HG03571 (cell line): ENCODE results near the gene KCNMA1.

ENCODE experiments used
- ATAC-seq: cut with Tn5 transposase; IDR thresholded peaks from one replicate; pipeline ENCODE4 v1.9.1; 2021; ENCODE audit not compliant: unreplicated experiment

The KCNMA1 gene

DNA sequence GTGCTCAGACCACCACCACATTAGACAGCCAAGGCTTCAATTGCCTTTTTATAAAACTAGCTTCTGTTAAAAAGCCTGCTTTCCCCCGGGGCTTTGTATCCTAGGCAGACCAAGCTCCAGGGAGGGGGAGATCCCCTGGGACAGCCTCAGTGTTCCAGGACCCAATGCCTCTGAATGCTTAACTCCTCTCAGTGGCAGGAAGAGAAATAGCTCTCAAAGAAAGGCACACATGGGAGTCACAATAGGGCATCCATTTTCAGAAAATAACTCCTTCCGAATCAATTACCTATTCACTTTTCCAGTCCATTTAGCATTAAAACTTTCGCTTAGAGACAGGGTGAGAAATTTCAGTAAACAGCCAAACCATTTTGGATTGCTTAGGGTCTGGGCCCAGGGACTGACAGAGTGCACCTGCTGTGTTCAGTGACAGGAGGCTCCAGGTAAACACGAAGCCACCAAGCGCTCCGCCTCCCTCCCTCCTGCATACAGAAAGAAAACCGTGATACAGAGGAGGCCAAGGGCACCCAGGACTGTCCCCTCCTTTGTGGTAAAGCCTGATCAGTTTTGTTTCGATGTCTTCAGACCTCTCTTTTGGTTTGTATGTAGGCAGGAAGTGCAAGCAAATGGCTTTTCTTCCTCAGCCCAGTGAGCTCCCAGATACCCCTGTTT lies 599.7 kb downstream of the KCNMA1 start:
- ATAC-seq, result no peak

DNA sequence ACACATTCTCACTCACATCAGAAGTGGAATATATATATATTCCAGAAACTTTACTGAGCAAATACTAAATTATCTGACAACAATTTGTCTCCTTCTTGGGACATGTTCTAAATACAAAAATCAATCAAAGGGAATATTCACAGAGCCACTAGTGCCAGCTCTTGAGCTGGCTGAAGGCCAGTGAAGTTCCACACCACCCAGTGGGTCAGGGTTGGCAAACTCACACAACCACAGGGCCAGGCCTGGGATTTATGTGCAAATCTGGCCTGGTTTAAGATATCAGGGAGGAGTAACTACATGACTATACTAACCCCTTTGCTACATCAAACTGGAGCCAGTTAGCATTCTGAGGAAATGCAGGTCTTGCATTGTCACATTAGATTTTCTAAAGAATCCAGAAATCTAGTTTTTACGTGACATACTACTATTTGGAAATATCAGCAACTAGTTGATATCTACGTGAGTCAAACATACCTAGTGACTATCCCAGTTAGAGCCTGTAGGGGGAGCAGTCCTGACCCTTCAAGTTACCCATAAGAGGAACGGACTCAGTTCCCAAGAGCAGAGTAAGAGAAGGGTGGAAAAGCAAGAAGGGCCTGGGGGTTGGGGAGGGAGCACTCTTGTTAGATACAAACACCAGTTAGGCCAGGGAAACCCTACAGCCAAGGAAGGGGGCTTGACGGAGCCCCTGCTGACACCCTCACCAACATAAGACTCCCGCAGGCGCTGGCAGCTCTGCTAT lies 600.4 kb downstream of the KCNMA1 start:
- peak; percentile 53 for ATAC-seq

DNA sequence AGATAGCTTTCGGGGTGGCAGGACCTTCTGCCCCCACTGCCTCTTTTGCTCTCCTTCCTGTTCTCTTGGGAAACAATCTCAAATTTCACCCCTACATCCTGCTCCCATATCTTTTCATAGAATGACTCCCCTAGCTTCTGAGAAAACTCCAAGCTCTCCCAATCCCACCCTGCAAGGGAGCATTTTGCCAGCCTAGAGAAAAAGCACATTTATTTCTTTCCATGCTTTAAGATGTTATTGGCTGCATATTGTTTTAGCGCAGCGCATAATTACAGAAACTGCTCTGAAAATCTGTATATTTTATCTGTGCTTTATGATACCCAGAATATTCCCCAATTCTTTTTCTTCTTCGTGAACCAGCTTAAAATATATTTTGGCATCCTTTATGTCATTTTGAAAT lies 601.3 kb downstream of the KCNMA1 start:
- ATAC-seq, result no peak

DNA sequence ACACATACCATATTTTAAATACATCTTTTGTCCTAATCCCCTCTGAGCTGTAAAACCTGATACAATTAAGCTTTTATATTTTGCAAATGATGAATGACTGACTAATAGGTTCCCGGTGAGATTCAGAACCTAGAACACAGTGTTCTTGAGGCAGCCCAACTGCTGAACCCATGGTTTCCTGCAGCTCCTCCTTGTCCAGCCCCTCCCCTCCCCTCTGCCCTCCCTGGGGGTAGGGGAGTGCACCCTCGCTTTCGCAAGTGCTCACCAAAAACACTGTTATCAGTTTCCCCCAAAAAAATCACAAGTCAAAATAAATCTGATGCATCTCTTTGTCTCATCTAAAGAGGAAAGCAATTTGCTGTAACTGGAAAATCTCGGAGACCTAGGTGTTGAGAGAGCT lies 602.8 kb downstream of the KCNMA1 start:
- no peak for ATAC-seq

DNA sequence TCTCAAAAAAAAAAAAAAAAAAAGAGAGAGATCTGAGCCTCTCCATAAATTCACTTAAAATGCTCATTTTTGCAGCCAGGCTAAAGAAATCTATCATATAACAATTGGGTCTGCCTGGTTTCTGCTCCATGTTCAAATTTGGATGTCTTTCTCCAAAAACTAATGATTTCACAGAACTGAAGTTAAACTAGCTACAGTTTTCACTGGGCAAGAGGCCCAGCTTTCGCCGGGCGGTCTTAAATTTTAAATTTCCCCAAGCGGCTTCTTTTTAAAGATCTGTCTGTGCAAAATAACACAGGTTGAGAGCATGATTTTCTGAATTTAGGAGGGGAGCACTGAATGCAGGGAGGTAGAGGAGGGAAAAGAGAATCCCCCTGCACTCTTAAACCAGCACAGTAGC lies 603.4 kb downstream of the KCNMA1 start:
- ATAC-seq, result no peak

DNA sequence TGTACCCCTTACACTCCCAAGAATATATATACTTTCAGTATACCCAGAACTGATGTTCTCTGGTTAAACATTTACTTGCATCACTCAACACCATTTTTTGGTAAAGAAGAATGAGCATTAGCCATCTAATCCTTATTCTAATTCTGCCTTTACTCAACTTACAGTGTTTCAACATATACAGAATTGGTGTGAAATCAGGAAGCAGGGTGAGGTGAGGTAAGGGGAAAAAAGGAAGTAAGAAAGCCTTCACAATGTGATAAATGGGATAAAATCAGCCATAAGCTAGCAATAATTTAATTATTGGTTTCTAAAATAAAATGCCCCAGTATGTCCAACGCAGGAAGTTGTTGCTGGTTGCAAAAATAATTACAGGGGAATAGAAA lies 605.4 kb downstream of the KCNMA1 start:
- no peak for ATAC-seq

DNA sequence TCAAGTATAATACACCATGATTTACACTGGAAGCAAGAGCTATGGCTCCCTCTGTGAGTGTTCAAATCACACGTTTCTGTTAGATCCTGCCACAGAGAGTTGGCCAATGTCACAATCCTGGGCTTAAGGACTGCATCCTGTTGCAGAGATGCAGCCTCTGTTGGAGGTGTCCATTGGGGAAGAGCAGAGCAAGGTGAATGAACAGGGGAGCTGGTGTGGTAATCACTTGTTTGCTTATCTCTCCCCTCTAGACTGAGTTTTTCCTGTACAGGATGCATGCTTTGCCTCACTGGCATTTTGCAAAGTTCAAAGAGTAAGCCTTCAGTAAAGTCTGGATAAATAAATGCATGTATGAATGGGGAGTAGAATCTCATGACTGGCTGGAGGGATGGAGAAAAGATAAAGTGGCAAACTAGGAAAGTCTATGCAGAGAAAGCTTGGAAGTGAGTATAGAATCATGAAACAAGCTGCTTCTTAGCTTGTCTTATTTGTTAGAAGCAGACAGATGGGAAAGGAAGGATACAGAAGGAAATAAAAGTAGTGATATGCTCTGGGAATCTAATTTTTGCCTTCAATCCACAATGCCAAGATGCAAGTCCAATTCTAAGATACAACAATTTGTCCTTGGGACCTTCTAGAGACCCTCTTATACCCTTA lies 605.9 kb downstream of the KCNMA1 start:
- no peak for ATAC-seq

DNA sequence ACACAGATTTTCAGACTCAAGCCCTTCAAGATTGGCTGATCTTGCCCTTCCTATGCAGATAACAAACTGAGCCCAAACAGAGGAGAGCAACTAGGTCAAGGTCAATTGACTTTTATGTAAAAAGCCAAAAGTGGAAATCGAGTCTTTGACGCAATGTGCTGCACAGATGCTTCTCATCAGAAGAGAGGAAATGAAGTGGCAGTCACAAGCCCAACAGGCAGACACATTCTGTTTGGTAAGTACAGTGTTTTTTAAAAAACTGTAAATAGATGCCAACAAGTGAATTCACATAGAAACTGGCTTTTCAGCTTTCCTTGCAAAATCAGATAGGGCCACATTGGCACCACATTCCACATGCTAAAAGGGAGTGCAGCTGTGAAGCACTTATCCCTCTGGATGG lies 606.6 kb downstream of the KCNMA1 start:
- no peak for ATAC-seq

DNA sequence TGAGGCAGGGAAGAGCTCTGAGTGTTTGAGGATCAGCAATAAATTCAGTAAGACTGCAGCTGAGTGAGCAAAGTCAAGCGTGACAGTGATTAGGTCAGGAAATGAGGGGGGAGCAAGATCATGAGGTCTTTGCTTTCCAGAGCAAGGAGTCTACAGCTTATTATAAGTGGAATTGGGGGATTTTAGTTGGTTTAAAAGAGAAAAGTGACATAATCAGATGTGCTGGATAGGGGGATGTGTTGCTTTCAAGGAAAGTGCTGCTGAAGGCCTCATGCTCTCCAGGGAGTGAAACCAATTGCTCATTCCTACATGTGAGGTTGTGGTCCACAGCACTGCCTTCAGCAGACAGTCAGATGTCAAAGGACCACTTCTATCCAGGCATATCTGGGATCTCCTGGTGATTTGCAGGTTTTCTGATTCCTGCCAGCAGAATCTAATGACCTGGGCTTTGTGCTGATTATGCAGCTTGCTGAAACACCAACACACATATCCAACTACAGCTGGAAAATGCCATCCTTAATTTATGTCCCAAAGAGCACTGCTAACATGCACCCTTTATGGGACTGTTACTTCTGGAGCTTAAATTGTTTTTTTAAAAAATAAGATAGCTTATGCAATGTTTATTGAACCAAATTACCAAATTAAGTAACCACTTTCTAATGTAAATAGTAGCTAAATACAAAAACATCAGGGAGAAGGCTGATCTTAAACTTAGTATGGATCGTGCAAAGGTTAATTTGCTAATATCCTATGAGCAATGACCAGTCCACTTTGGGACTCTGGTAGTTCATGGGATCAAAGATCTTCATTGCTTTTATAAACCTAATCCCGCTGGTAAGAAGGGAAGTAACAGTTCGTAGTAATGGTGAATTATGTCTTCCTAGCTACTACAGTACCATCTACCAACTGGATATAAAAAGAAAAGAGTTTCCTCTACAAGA lies 607.6 kb downstream of the KCNMA1 start:
- ATAC-seq, result no peak

DNA sequence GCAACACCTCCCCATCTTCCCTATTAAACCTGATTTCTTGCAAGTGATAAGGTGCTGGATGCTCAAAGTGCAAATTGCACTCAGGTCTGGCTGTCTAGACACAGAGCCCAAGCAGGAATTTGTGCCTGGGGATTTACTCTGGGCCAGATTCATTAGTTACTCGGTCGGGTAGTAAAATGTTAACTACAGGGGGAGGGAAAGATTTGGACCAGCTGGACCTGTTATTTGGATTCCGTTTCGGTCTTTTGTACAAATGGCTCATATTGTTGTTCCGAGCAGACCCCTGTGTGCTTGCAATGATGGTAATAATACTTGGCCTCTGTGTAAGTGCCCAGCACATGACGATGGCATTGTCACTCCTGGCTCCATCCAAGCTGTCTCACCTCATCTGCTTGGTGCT lies 609.6 kb downstream of the KCNMA1 start:
- ATAC-seq, result no peak

DNA sequence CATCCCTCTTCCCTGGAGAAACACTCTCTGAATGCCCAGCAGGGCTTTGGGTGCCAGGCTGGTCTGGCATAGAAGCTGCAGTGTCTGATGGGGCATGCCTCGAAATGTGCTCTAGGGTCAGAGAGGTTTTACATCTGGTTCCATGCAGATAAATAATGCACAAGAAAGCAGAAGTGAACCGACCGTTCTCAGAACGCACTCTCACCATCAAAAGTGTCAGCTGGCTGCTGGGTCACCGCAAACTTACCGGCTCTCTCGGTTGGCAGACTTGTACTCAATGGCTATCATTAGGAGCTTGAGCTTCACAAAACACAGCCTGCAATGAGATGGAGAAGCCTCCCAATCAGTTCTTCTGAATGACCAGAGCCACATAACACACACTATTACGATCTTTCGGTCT lies 610.0 kb downstream of the KCNMA1 start:
- ATAC-seq, result no peak

DNA sequence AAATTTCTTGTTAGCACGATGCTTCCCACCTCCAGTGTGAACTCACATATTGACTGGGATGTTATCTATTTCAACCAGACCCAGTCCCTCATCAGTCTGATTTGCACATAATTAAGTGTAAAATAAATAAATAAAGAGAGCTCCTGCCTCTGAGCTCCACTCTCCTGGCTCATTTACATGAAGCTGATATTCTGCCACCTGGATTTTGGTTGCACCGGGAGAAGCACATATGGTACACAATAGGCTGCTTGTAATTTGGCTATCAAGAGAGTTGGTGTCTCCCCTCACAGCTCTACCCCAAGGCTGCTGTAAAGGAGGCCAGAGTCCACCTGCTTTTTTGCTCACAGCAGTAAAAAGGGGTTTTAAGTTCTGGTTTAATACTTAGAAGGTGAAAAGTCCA lies 610.5 kb downstream of the KCNMA1 start:
- no peak for ATAC-seq

DNA sequence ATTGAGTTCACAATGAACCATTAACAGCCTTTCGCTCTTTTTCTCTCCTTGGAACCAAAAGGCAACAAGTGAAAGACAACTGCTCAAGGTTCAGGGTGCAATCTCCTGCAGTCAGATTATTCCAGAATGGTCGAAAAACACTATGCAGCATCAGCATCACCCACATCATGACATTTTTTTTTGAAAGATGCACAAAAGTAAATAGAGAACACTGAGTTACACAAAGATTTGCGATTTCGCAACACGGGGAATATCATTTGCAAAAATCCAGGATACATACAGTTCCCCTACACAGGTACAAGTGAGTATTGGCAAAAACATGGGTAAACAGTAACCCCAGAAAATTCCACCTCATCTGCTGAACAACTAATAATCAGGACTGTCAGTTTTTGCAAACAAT lies 611.5 kb downstream of the KCNMA1 start:
- no peak for ATAC-seq

DNA sequence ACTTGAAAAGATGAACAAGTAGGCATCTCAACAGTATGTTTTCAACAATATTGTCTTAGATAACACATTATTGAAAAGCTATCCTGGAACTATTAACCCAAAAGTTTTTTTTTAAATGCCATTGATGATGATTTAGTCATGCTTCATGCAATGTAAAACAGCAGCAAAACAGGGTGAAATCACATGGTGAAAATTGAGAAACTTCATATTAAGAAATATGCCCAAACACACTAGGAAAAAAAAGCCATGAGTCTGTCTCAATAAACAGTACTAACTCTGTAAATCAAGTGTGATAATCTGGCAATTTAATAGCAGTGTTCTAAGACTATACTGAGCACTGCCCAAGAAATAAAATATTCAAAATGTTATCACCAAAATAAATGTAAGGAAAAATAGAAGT lies 613.1 kb downstream of the KCNMA1 start:
- no peak for ATAC-seq

DNA sequence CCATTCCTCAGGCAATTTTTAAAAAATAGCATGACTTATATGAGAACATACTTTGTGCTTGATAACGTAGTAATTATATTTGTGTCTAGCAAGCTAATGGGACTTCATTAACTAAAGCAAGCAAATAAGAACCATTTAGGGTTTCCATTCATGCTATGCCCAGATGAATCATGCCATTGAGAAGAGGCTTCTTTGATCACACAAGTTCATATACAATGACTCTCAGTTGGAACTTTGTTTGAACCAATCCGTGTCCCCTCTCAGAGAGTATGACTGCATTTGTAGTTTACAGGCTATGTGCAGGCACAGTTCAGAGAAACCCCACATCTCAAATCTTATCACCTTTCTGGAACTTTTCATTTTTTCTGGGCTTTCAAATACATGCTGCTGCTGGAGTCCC lies 614.2 kb downstream of the KCNMA1 start:
- ATAC-seq, result no peak

DNA sequence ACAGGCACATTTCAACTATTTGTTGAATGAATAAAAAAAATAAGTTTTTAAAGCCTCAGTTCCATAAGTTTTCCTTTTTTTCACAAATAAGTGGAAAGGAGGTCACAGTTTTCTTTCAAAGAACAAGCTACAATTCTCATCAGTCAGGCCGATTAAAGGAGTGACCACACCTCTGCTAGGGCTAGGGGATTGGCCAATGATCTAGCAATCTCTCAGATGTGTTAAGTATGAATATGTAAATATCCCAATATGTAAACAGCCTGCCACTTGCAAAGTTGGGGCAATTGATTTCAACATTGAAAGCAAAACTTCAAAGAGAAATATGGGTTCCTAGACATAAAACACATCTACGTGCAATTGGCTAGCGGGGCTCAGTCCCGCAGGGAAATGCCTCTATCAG lies 614.9 kb downstream of the KCNMA1 start:
- no peak for ATAC-seq

DNA sequence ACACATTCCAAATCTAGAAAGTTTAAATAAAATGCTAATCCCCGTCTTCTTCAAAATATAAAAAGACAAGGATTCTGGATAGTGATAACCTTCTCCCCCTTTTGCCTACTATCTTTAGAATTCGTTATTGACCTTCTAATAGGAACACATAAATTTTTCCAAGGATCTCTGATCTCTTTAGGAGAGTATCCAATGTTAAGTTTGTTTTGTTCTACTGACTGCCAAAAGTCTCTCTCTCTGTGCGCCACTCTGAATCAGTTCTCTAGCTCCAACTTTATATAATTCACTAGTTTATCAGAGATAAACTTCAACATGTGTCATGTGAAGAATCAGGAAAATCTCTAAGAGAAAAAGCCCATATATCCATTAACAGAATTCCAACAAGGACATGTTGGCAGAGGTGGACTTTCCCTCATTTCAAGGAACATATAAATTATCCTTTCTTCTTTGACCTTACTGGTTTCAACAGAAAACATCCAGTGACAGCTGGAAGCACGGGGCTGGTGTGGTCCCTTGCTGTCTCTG lies 615.6 kb downstream of the KCNMA1 start:
- ATAC-seq, result no peak

DNA sequence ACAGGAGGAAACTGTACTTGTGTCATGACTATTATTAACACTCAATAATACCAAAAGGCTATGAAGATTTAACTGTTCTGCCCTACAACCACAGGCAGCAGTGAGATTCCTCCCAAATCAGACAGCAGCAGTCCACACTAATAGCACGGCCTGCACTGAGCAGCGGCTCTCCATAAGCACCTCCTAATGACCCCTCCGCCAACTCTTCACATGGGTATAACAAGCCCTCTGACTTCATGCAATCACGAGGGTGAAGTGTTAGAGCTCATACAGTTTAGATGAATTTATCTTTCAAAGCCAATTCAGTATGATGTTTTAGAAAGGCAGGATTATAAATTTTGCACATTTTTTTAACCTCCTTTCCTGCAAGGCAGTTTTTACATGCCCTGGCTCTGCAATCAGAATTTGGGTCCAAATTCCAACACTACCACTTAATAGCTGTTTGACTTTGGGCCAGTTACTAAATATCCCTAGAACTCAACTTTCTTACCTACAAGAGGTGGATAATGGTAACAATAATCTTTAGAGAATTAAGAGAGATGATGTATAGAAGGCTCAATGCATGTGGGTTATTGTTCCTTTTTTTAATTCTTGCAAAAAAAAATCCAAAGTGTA lies 617.1 kb downstream of the KCNMA1 start:
- no peak for ATAC-seq

DNA sequence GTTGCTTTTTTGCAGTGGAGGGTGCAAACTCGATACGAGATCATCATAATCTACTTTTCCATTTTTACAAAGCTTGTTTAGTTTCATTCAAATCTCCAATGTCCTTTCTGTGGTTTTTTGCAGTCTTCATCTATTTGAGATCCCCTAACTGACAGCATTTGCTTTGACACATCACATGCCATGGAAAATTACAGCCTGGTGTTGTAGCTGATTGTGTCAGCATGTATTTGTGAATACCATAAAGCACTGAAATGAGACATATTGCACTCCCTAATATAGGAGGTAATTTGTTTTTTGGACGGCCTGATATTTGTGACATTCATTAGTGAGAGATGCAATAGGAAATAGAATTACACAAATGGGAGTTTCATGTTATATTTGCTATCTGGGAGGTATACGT lies 620.8 kb downstream of the KCNMA1 start:
- ATAC-seq, result no peak

DNA sequence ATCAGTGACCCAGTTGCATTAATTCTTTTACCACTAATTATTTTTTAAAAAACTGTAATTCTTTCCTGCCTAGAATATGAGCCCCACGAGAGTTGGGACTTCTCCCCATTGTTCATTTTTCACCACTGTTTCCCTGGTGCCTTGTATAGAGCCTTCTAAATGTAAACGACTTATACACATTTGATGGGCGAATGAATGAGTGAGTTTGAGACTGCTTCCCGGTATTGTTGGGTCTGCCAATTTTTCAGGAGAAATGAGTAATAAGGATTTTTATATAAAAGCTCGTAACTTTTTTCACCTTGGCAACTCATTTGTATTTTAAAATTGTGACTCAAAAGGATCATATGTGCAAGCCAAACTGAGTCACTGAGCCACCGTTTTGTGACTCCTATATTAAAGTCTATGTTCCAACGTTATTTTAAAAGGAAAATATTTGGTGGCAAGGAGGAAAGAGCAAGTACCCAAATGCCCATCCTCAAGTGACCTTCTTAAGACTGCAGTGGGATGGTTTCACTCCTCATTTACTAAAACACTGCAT lies 621.3 kb downstream of the KCNMA1 start:
- ATAC-seq, result no peak
